GM21515 (cell line): ENCODE measurements around the gene TMIGD3.
"Not testable (repeated sequence)": the region's sequence is repeated elsewhere in the genome, so short reads cannot be mapped to it uniquely, and the experiment has no call there.

Experiments
- ATAC-seq: cut with Tn5 transposase; IDR thresholded peaks from one replicate; pipeline ENCODE4 v1.9.1; 2021; ENCODE audit not compliant: unreplicated experiment

Gene TMIGD3

DNA sequence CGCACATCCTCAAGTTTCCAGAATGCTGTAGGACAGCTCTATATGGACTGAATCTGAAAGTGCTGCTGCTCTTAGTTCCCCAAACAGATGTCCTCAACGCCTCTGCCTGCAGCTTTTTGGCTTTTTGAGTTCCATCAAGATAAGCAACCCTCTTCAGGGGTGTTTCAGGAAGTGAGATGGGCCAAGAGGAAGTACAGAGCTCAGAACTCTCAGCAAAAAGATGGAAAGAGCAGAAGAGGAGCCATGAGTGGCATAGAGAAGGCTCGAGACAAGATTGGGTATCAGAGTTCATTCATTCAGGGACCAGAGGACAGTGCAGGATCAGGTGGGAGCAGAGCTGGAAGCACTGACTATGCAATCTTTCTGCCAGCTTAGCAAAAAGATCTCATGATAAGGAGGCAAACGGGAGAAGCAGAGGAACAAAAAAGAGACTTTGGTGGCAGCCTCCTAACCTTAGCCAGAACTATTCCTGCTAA, at the start of gene TMIGD3, which contains the start of gene ADORA3:
Gene TMIGD3 (minus strand): TSS at position 49 of the 476 bp plus-strand sequence. CDS start 279 bp downstream, outside the sequence.
Gene ADORA3 (minus strand): TSS at position 49 of the 476 bp plus-strand sequence. CDS start 279 bp downstream, outside the sequence.
- ATAC-seq: no peak

DNA sequence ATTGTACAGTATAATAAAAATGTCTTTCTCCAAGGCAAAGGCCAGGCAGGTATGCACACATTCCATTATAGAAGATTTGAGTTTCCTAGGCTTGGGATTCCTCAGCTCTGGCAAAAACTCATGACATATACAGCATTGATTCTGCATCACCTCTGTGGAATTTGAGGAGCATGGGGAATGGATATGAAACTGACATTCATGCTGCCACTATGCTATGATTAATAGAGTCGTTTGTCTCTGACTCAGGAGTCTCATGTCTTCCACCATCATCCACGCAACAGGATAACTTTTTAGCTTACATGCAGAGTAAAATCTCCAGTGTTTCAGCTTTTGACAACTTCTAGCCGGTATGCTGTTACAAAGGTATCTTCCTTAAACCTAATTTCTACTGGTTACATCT, 49.8 kb upstream of the TMIGD3 start:
- no peak for ATAC-seq

DNA sequence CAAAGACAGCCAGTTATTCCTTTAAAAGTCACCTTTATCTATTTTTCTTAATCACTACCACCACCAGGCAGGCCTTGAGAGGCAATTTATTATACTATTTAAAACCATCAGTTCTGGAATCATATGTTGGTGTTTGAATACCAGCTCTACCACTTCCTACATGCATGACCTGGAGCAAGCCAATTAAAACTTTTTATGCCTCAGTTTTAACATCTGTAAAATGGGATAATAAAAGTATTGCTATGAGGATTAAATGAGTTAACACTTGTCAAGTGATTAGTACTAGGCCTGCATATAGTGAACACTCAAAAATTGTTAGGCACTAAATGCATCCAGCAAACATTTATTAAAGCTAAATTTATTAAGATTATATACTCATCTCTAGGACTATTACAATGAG, 49.2 kb upstream of the TMIGD3 start:
- no peak for ATAC-seq

DNA sequence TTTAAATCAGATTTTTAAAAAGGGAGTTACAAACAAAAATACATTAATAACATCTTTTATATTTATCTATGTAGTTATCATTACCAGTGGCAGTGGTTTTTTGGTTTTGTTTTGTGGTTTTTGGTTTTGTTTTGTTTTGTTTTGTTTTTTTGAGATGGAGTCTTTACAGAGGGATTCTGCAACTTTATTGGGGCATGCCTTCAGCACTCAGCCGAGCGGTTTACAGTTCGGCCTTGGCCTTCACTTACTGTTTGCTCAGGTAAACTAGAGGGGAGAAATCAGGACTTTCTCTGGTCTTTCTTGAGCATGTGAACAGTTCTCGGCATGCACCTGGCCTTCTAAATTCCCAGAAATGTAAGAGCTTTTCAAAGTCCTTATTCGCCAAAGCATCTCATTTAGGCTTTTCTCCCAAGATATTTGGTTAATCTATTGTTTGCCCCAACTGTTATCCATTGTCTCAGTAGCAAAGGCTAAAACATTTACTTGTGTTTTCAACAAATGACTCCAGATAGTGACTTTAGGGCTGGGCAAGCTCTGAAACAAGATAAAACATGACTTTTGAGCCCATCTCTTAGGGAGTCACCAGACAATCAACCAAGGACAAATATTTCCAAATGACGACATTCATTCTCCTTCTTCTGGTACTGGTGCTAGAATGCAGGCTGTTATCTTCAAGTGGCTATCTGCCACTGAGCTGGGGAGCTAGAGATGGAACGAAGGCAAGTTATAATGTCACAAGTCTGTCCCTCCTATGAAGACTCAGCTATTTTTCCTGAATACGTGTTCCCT, 48.4 kb upstream of the TMIGD3 start:
- ATAC-seq: no peak

DNA sequence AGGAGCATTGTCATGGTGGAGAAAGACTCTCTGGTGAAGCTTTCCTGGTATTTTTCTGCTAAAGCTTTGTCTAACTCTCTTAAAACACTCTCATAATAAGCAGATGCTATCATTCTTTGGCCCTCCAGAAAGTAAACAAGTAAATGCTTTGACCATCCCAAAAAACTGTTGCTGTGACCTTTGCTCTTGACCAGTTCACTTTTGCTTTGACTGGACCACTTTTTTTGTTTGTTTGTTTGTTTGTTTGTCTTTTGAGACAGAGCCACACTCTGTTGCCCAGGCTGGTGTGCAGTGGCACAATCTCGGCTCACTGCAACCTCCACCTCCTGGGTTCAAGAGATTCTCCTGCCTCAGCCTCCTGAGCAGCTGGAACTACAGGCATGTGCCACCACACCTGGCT, 44.4 kb upstream of the TMIGD3 start:
- not testable (repeated sequence) for ATAC-seq

DNA sequence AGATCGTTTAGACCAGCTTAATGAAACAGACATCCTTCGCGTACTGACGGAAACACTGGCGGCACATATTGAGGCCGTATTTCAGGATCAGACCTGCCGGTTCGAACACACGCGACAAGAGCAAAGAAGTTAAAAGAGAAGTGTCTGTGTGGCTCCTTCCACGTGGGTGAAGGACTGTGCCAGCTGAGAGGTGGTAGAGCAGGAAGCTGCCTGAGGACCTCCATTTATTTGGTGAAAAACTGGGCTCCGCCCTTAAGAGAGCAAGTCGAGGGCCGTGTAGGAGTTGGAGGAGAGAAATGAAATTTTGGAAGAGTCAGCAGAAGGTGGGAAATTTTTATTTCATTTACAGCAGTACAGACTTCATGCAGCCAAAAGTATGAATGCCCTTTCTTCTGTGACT, 38.8 kb upstream of the TMIGD3 start:
- no peak for ATAC-seq

DNA sequence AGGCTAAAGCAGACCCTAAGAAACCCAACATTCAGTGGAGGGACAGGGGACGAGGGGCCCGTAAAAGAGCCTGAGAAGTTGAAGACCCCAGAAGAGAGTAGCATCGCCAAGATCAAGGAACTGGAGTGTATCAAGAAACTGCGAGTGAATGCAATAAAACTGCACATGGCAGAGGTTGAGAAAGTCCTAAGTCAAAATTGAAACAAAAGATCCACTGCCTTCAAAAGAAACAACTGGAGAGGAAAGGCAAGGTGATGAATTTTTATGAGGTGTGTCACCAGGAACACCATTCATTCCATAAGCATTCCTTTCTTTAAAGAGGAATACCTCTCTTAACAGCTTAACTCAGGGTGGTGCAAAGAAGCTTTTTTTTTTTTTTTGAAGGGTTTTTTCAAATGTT, 38.3 kb upstream of the TMIGD3 start:
- no peak for ATAC-seq

DNA sequence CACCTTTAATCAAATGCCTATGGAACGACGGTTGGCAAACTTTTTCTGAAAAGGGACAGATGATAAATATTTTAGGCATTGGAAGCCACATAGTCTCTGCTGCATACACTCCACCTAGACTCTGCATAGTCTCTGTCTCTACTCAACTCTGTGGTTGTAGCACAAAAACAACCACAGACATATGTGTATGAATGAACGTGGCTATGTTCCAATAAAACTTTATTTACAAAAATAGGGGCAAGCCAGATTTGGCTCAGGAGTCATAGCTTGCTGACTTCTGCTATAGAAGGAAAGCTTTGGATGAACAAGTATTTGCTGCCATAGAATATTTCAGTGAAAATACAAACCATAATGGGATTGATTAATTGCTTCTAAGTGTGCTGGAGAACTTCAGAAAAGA, 37.5 kb upstream of the TMIGD3 start:
- ATAC-seq: no peak

DNA sequence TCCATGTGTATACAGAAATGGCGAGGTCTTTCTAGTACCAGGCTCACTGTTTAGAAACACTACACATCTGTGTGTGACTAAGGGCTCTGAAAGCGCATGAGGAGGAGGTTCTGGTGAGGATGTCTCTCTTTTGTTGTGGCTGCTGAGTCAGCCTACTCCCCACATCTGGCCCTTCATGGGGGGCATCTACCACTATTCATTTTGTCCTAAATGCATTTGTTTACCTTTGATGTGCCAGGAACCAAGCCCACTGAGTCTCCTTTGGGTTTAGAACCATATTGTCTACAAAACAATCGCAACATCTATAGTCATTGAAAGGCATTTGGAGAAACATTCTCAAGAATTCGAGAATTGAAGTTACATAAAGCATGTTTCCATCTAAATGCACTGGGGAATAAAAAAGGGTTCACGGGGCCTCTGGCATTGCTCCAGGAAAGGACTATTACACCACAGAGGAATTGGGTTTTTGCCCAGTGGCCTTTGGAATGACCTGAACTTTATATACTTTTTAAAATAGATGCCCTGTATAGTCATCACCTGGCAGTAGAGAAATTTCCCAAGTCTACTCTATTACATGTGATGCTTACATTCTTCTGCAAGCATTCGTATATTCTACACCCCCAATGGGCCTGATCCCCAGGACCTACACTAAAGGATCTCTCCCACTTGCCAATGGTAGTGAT, 35.1 kb upstream of the TMIGD3 start:
- no peak for ATAC-seq

DNA sequence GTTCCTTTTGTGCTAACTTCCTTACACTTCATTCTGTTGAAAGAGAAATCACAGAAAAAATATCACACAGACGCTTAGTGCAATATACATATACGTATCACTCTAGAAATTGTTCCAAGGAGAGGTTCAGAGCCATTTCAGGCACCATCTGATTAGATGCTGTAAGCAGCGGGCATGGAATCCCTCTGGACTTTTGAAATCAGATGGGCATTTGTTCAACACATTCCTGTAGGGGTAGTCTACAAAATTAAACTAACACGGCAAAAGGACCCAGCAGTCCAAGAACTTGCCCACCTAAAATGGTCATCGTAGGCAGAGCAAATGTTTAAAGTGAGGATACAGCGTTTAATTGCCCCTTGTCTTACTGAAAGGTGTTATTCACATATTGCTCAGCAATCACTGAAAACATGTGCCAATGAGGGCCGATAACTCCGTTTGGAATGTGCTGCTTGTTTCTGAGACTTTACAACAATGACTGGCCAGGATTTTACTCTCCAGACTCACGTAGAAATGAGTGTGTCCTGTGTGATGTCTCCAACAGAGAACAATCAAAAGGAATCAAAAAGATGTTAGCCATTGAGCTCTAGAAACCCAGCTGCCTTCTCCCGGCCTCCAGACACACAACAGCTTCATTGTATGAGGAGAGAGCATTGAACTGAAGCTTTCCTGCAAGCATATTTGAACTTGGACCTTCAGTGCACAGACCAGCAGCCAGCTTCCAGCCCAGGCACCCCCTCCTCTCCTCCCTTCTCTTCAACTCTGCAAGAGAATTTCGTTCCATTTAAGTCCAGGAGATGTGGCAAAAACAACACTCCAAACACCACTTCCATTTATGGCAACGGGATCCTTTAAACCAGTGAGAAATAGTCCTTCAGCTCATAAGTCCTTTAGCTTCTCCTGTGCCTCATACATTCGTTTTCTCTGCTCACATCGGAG, 32.1 kb upstream of the TMIGD3 start:
- ATAC-seq: no peak

DNA sequence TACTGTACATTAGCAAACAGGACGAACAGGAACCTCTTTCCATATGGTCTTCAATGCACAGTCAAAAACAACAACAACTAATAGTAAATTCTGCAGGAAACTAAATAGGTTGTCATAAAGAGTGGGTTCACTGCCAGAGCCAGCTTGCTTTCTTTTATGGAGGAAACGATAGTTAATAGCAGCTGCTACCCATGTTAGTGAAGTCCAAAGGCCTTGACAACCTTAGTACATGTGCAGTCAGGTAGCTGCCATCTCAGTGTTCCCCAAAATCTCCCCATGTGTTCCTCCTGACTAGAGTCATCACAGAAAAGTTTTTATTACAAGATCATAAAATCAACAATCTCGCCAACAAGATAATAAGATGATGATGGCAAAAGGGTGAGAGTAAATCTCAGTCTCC, 16.6 kb upstream of the TMIGD3 start:
- ATAC-seq: no peak

DNA sequence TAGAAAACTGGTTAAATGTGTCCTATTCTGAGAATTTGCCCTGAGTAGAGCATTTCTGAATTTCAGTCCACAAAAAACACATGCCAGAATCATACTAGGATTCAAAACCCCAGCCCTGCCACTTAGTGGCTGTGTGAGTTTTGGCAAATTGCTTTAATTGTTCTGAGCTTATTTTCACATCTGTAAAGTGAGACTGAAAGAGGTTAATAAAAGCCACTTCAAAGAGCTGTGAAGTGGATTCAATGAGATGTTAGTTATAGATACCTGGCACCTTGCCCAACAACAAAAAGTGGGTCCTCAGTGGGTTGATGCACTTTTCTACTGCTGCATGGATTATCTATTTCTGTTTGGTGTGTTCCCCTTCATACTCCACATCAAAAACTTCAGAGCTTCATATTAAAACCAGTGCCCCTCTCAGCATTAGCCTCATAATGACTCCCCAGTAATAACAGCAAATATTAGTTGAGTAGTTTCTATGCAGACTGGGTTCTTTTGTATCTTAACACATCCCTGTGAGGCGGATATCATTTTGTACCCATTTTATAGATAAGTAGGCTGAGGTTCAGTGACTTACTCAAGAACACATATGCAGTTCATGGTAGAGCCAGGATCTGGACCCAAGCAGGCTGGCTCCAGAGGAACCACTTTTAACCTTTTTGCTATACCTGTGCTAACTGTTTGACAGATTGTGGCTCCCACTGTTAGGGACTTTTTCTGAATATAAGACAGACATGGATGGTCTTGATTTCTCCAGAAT, 14.2 kb upstream of the TMIGD3 start:
- no peak for ATAC-seq

DNA sequence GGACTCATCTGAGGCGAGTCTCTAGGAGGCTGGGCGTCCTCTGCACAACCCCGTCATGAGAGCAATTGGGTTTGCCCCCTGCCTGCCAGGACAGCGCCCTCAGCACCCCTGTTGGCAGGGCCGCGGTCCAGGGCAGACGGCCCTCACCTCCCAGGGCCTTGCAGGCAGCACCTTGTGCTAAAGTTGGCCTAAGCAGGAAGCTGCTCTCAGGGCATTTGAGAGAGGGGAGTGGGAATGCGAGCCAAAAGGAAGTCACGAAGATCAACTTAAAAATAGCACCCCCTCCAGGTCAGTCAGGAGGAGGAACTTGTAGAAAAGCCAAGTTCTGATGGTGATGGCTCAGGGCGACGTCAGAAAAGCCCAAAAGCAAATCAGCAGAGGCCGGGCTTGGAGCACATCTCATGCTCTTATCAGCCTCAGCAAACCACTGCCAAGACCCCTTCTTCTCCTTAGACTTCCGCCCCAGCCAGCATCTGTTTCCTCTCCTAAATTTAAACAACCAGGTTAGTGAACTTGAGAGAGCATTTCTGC, 12.6 kb upstream of the TMIGD3 start:
- ATAC-seq: no peak

DNA sequence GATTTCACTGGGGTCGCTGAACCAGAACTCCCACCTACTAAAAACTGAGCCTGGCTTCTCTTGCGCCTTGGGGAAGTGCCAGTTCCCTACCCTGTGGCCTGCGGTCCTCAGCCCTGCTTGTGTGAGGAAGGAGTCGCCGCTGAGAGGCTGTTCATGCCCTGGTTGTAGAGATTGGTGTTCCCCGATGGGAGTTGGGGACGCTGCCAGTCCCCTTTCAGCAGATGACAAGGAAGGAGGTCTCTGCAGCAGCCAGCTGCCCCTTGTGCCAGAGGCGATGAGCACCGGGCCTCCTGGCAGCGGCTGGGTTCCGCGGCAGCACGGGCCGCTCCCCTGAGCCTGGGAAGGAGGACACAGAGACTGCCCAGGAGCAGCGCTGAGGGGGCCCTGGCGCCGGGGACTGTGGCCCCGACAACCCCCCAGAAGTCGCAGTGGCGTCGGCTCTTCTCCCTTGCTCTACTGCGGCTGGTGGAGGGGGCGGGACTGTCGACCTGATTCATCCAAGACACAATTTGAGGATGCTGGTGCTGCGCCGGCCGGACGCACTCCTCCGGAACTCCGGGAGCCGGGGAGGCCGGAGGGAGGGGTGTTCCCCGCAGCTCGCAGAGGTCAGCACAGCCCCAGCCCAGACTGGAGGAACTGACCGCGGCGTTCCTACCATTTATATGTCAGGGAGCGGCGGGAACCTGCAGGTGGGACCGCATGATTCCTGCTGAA, 12.0 kb upstream of the TMIGD3 start:
- ATAC-seq: no peak

DNA sequence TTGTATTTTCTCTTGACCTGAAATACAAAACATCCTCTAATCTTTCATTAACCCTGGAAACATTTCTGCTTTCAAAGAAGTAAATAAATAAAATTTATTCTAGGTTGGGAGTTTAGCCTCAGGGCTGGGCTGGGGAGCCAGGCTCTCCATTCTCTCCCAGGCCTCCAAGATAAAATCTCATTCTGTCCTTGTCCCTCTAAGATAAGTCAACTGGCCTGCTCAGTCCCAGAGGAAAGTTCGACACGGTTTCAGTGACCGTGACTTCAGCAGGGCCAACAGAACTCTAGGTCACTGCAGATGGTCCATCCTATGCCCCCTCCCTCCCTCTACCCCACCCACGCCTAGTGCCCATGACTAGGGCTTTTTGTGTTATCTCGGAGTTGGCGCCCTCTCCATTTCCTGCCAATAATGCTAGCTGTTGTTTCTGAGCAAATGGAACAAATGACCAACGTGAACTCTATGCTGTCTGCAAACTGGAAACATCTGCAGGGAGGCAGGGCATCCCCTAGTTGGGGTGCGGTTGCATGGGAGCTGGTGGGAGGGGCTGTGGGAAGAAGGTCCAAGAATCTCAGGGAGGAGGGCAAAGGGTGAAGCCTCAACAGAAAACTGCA, 10.1 kb upstream of the TMIGD3 start:
- no peak for ATAC-seq

DNA sequence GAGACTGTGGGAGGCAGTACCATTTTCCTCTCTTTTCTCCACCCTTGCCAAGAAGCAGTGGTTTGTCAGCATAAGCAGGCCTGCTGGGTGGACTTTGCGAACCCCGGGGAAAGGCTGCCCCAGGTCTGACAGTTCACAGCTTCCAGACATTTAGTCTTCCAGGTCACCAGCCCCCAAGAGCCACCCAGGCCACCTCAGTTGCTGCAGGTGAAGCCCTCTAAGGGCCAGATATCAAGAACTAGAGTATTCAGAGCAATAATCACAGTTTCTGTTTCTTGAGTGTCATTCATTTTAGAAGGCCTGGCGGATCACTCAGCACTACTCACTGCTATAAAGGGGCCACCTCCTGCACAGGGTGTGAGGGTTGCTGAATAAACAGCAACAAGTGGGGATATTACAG, 9.5 kb upstream of the TMIGD3 start:
- ATAC-seq: no peak

DNA sequence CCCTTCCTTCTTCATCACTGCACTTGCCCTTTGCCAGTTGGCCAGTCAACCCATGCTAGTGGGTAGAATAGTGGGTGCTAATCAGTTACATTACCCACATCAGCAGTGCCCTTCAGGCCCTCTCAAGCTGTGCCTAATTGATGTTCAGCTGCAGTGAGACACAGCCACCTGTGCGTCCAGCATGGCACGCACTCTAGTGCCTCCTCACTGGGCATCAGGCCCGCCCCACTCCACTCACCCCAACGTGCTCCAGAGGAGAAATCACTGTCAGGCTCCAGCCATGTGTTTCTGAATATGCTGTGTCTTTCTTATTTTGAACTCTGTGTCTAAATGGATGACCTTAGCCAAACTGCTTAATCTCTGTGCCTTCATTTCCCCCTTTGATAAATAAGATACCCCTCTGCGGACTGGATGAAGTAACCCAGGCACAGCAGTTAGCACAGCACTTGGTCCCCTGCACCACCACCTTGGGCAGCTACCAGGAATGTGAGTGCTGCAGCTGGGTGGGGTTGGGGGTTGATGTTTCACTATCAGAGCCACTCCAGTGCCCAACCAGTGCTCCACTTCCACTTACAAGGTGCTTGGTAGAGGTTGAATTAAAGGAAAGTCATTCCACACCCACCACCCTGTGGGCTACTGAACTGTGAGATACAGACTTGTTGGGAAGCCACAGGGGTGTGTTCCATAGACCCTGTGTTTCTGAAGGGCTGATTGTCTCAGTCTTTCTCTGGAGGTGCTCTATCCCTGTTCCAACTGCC, 8.9 kb upstream of the TMIGD3 start:
- no peak for ATAC-seq

DNA sequence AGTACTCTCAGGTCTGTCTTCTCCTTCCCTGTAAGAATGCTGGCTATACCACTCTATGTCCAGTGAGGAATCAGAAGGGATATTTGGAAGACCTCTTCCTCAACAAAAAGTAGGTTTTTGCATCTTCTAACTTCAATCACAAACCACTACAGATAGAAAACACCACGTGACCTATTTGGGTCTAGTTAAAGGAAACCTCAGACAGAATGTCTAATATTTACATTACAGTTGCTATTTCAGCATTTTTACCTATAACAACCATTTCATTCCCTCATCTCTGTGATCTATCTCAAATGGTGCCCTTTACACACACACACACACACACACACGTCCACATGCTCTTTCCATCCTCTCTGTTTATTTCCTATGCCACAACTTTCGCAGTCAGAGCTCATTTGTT, 7.9 kb upstream of the TMIGD3 start:
- no peak for ATAC-seq

DNA sequence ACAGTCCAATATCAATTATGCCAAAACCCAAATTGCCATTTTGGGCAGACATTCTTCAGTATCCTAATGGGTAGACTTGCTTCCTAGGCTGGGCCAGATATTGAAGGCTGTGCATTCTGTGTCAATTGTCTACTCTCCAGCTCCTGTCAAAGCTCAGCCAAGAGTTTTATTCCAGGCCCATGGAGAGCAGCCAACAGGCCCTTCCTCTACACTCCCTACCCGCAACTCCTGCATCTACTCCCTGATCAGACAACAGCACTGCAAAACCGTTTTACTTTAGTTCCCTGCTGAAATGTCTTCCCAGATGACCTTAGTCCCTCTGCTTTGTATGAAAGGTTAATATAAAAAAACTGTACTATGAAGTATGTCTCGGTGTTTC, 6.6 kb upstream of the TMIGD3 start:
- ATAC-seq: no peak
